Cardiac muscle cell (in vitro differentiated cells and primary cell): Measurements from ENCODE around the gene UBE3B. TPM values are rescaled to one million over a fixed set of nuclear protein-coding genes. Genes with fewer than 3 reads are reported as not detected.
A peak's percentile ranks its signal among the peaks of the same experiment; 100 is the strongest.

Experiments used
- DNase-seq, 2 donors: peaks; one replicate each; pipeline versions ENCODE4 v3.0.0 to v3.0.0-alpha.2; 2010 to 2017; ENCODE audit warnings: low read depth in 1 of 2, low spot score in 1 of 2
- H3K27ac ChIP-seq: fragments of 200-600 bp; sonication (generic); 2 replicates; pipeline ENCODE4 v1.5.1; 2016
- H3K27me3 ChIP-seq: fragments of 200-600 bp; sonication (generic); 2 replicates; pipeline ENCODE4 v1.6.0; 2016; ENCODE audit warnings: control low read depth
- H3K36me3 ChIP-seq: fragments of 200-600 bp; sonication (generic); 2 replicates; pipeline ENCODE4 v1.5.1; 2016; ENCODE audit warnings: control low read depth
- H3K4me1 ChIP-seq: fragments of 200-600 bp; sonication (generic); 2 replicates; pipeline ENCODE4 v1.8.1; 2017; ENCODE audit warnings: low read depth, mild to moderate bottlenecking, mixed run types
- H3K4me3 ChIP-seq: fragments of 200-600 bp; sonication (generic); 2 replicates; pipeline ENCODE4 v1.5.1; 2016; ENCODE audit warnings: mild to moderate bottlenecking
- H3K9me3 ChIP-seq: fragments of 200-600 bp; sonication (generic); 2 replicates; pipeline ENCODE4 v1.5.1; 2017; ENCODE audit warnings: low read depth, mild to moderate bottlenecking, control low read depth
- polyA plus RNA-seq: library from polyadenylated mRNA; unstranded; fragments of >200 nt; fragmentation: Nextera tagmentation; extraction: Ambion mirVana; gene quantifications from 2 replicates; pipeline ENCODE4 v1.2.1, GENCODE V29; 2016
- total RNA-seq: library from RNA; depleted of rRNA; stranded (reverse); fragments of >200 nt; gene quantifications from 2 replicates; pipeline ENCODE4 v1.2.3, GENCODE V29; 2016
- TF ChIP-seq, protein P1 (sequence below): IDR thresholded peaks from 2 replicates; pipeline ENCODE4 v1.5.1; 2012; ENCODE audit warnings: low read depth, mild to moderate bottlenecking, low read length

Gene UBE3B
- total and polyA plus RNA-seq, 2 experiments from 2014 or later, result 36.7 to 73.5 TPM

DNA sequence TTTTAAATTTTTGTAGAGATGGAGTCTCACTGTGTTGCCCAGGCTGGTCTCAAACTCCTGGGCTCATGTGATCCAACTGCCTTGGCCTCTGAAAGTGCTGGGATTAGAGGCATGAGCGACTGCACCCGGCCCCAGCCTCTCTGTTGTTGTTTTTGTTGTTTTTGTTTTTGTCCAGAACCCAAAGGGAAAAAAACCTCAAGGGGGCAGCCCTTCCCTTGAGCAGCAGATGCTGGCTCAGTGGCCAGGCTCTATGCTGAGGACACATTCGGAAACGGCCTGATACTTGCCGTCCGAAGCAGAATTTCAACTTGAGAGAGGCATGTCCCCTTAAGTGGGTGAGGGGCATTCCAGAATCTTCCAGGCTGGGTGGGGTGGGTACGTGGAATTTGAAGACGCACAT is 102.8 kb downstream of the UBE3B start:
- peaks cover 61% of the 10 kb centered on the region for H3K36me3 ChIP-seq
- no peaks in the 10 kb centered on the region for H3K27me3 ChIP-seq
- H3K4me3 ChIP-seq, result no peak overlapping the region
- no peak overlapping the region for H3K27ac ChIP-seq
- no peaks in the 10 kb centered on the region for H3K4me1 ChIP-seq
- DNase-seq, result no peak
- no peaks in the 10 kb centered on the region for H3K9me3 ChIP-seq
- TF ChIP-seq, protein P1, sequence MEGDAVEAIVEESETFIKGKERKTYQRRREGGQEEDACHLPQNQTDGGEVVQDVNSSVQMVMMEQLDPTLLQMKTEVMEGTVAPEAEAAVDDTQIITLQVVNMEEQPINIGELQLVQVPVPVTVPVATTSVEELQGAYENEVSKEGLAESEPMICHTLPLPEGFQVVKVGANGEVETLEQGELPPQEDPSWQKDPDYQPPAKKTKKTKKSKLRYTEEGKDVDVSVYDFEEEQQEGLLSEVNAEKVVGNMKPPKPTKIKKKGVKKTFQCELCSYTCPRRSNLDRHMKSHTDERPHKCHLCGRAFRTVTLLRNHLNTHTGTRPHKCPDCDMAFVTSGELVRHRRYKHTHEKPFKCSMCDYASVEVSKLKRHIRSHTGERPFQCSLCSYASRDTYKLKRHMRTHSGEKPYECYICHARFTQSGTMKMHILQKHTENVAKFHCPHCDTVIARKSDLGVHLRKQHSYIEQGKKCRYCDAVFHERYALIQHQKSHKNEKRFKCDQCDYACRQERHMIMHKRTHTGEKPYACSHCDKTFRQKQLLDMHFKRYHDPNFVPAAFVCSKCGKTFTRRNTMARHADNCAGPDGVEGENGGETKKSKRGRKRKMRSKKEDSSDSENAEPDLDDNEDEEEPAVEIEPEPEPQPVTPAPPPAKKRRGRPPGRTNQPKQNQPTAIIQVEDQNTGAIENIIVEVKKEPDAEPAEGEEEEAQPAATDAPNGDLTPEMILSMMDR, result no peak

DNA sequence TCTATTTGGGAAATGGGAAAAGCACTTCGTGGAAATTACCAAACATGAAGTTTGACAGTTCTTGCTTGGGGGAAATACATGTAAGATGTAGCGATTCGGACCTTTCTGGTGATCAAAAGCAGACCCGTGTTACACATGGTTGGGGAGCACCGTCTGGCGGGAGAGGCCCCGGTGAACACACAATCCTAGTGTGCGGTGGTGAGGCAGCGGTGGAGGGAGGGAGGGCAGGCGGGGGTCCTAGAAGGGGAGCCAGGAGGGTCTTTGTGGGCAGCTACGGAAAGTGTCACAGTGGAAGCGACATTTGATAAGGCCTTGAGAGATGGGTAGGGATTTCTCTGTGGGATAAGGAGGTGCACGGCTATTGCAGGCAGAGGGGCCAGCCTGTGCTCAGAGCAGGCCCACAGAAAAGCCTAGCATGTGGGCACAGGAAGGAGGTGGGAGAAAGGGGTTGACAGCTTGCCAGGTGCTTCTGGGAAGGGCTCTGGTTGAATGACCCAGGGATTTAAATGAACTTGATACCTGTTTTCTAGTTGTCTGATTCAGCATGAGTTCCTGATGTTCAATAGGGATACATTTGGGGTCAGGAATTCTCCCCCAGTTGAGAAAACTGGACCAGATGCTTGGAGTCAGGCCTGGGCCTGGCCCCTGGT is 103.4 kb downstream of the UBE3B start:
- Histone ChIP-seq H3K36me3 (peaks cover 59% of the 10 kb centered on the region), H3K4me1 (no peaks in the 10 kb centered on the region), H3K9me3 (no peaks in the 10 kb centered on the region), H3K4me3 (no peak overlapping the region), H3K27me3 (no peaks in the 10 kb centered on the region), H3K27ac (peak overlapping the region; percentile 39)
- TF ChIP-seq, protein P1, result no peak
- no peak for DNase-seq

DNA sequence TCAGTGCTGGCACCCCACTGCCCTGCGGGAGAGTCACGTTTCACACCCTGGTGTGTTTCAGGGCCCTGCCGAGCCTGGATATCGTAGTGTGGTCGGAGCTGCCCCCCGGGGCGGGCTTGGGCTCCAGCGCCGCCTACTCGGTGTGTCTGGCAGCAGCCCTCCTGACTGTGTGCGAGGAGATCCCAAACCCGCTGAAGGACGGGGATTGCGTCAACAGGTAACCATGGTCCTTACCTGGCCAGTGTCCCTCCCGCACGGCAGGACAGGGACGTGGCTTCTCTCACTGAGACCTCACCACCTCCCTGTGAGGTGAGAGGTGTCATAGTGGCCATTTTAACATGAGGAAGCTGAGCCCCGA is 103.9 kb downstream of the UBE3B start:
- H3K9me3 ChIP-seq, result no peaks in the 10 kb centered on the region
- H3K36me3 ChIP-seq, result peaks cover 55% of the 10 kb centered on the region
- peak overlapping the region; percentile 39 for H3K27ac ChIP-seq
- no peak overlapping the region for H3K4me3 ChIP-seq
- no peak for DNase-seq
- no peaks in the 10 kb centered on the region for H3K27me3 ChIP-seq
- TF ChIP-seq, protein P1, result no peak
- H3K4me1 ChIP-seq, result no peaks in the 10 kb centered on the region

DNA sequence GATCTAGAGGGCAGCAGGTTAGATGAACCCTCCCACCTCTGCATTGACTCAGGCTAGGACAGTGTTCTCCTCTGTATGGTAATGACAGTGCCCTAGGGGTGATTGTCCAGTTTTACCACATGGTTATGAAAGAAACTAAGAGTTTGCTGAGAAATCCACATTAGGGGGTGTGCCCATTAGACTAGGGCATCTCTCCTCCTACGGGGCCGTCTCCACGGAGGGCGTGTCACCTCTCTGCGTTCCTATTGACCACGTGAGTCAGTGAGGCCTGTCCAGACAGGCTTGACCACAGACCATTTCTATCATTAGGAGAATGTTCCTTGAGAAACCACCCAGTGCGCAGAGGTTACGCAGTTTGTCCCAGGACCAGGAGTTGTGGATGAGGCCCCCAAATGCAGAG is 104.4 kb downstream of the UBE3B start:
- peaks cover 57% of the 10 kb centered on the region for H3K36me3 ChIP-seq
- H3K4me1 ChIP-seq, result no peaks in the 10 kb centered on the region
- H3K9me3 ChIP-seq, result no peaks in the 10 kb centered on the region
- peak in 1 of 2 donors; percentile 37 for DNase-seq
- no peak overlapping the region for H3K4me3 ChIP-seq
- TF ChIP-seq, protein P1, result no peak
- H3K27me3 ChIP-seq, result no peaks in the 10 kb centered on the region
- H3K27ac ChIP-seq, result no peak overlapping the region

DNA sequence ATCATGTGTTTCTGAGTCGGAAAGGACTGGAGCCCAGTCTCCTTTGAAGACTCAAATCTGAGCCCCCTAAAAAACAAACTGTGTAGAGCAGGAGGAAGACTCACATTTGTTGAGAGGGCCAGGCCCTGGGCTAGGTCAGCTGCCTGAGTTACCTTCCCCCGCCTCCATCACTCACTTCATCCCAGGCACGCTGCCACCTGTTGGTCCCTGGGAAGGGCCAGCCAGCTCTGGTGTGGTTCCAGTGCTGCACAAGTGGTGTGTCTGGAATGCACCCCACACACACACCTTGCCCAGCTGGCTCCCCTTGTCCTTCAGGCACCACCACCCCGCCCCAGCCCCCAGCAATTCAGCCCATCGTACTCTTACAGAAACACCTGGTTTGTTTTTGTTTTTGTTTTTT is 105.2 kb downstream of the UBE3B start:
- peak in 1 of 2 donors; percentile 32 for DNase-seq
- H3K4me1 ChIP-seq, result no peaks in the 10 kb centered on the region
- peaks cover 50% of the 10 kb centered on the region for H3K36me3 ChIP-seq
- peak overlapping the region; percentile 57 for H3K27ac ChIP-seq
- TF ChIP-seq, protein P1, result no peak
- no peaks in the 10 kb centered on the region for H3K27me3 ChIP-seq
- no peak overlapping the region for H3K4me3 ChIP-seq
- no peaks in the 10 kb centered on the region for H3K9me3 ChIP-seq

DNA sequence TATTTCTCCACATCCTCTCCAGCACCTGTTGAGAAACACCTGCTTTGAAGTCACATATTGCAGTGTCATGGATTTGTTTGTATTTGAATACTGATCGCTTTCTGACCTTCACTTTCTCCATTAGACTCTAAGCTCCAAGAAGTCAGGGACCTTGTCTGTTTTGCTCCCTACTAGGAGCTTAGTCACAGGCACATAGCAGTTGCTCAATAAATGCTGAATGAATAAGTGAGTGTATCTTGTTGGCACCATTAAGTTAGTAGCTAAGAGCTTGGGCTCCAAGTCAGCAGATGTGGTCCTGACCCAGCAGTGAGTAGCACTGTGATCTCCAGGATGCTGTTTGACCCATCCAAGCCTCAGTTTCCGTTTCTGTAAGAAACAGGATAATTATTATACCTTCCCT is 106.3 kb downstream of the UBE3B start:
- Histone ChIP-seq H3K36me3 (peaks cover 43% of the 10 kb centered on the region), H3K4me1 (no peaks in the 10 kb centered on the region), H3K4me3 (no peak overlapping the region), H3K27me3 (no peaks in the 10 kb centered on the region), H3K9me3 (no peaks in the 10 kb centered on the region), H3K27ac (no peak overlapping the region)
- TF ChIP-seq, protein P1, result no peak
- DNase-seq, result no peak
